SJCRH30 (cell line): ENCODE data around the gene FGF3. TPM values are rescaled to one million over a fixed set of nuclear protein-coding genes. Genes with fewer than 3 reads are reported as not detected.

ENCODE experiments used
- DNase-seq, 2 experiments: peaks; one replicate each; pipeline ENCODE4 v3.0.0-alpha.2; 2015 to 2020
- H3K27ac ChIP-seq: fragments of 250-450 bp; sonication (Bioruptor Pico); 2 replicates; pipeline ENCODE4 v1.5.1; 2020; ENCODE audit warnings: mild to moderate bottlenecking, moderate library complexity
- H3K27me3 ChIP-seq: fragments of 250-450 bp; sonication (Bioruptor Pico); 2 replicates; pipeline ENCODE4 v1.5.1; 2020; ENCODE audit warnings: mild to moderate bottlenecking, moderate library complexity
- H3K36me3 ChIP-seq: fragments of 250-450 bp; sonication (Bioruptor Pico); 2 replicates; pipeline ENCODE4 v1.5.1; 2020; ENCODE audit warnings: mild to moderate bottlenecking, moderate library complexity
- H3K4me1 ChIP-seq: fragments of 250-450 bp; sonication (Bioruptor Pico); 2 replicates; pipeline ENCODE4 v1.5.1; 2020; ENCODE audit warnings: mild to moderate bottlenecking, moderate library complexity
- H3K4me3 ChIP-seq: fragments of 250-450 bp; sonication (Bioruptor Pico); 2 replicates; pipeline ENCODE4 v1.5.1; 2020; ENCODE audit warnings: mild to moderate bottlenecking, moderate library complexity
- H3K9me3 ChIP-seq: fragments of 250-450 bp; sonication (Bioruptor Pico); replicated peaks from 2 replicates; pipeline ENCODE4 v1.5.1; 2020; ENCODE audit warnings: mild to moderate bottlenecking, moderate library complexity
- total RNA-seq: library from RNA; depleted of rRNA; stranded (reverse); fragments of >200 nt; shearing (Covaris generic); gene quantifications from 2 replicates; pipeline ENCODE4 v1.2.3, GENCODE V29; 2014

Gene FGF3
- total RNA-seq, 1 experiment from 2014 or later, result not detected

GRCh38 chr11:69836401-69836800 lies 17.2 kb upstream of the FGF3 start:
- Histone ChIP-seq H3K9me3 (no peaks in the 10 kb centered on the region), H3K4me3 (no peak overlapping the region), H3K36me3 (no peaks in the 10 kb centered on the region), H3K27me3 (no peaks in the 10 kb centered on the region), H3K27ac (no peak overlapping the region), H3K4me1 (no peaks in the 10 kb centered on the region)
- DNase-seq, result no peak

GRCh38 chr11:69834811-69835800 lies 15.9 kb upstream of the FGF3 start:
- no peaks in the 10 kb centered on the region for H3K27me3 ChIP-seq
- H3K27ac ChIP-seq, result no peak overlapping the region
- no peak overlapping the region for H3K4me3 ChIP-seq

GRCh38 chr11:69834251-69834650 lies 15.0 kb upstream of the FGF3 start:
- Histone ChIP-seq H3K36me3 (no peaks in the 10 kb centered on the region), H3K4me3 (no peak overlapping the region), H3K4me1 (no peaks in the 10 kb centered on the region), H3K9me3 (no peaks in the 10 kb centered on the region), H3K27ac (no peak overlapping the region), H3K27me3 (no peaks in the 10 kb centered on the region)
- DNase-seq, result no peak

More at GRCh38 chr11:69834811-69835800, 15.9 kb upstream of the FGF3 start:
- Histone ChIP-seq H3K4me1 (no peaks in the 10 kb centered on the region), H3K36me3 (no peaks in the 10 kb centered on the region), H3K9me3 (no peaks in the 10 kb centered on the region)
- no peak for DNase-seq

- no peaks in the 10 kb centered on the region for H3K9me3 ChIP-seq
- no peaks in the 10 kb centered on the region for H3K27me3 ChIP-seq
- H3K36me3 ChIP-seq, result no peaks in the 10 kb centered on the region
- DNase-seq, result no peak
- no peaks in the 10 kb centered on the region for H3K4me1 ChIP-seq
- no peak overlapping the region for H3K27ac ChIP-seq
- H3K4me3 ChIP-seq, result no peak overlapping the region
Measured at GRCh38 chr11:69832561-69833413, 13.6 kb upstream of the FGF3 start.

GRCh38 chr11:69831985-69832384 lies 12.8 kb upstream of the FGF3 start:
- no peaks in the 10 kb centered on the region for H3K27me3 ChIP-seq
- H3K4me1 ChIP-seq, result no peaks in the 10 kb centered on the region
- no peak overlapping the region for H3K4me3 ChIP-seq
- no peaks in the 10 kb centered on the region for H3K9me3 ChIP-seq
- no peak overlapping the region for H3K27ac ChIP-seq
- no peaks in the 10 kb centered on the region for H3K36me3 ChIP-seq
- DNase-seq, result no peak

- DNase-seq, result no peak
- Histone ChIP-seq H3K27ac (no peak overlapping the region), H3K36me3 (no peaks in the 10 kb centered on the region), H3K9me3 (no peaks in the 10 kb centered on the region), H3K4me1 (no peaks in the 10 kb centered on the region), H3K27me3 (no peaks in the 10 kb centered on the region), H3K4me3 (no peak overlapping the region)
Measured at GRCh38 chr11:69830086-69830485, 10.9 kb upstream of the FGF3 start.

- Histone ChIP-seq H3K27me3 (no peaks in the 10 kb centered on the region), H3K36me3 (no peaks in the 10 kb centered on the region), H3K4me3 (no peak overlapping the region), H3K4me1 (no peaks in the 10 kb centered on the region), H3K9me3 (no peaks in the 10 kb centered on the region), H3K27ac (no peak overlapping the region)
- no peak for DNase-seq
Measured at GRCh38 chr11:69828971-69829344, 9.7 kb upstream of the FGF3 start.

- Histone ChIP-seq H3K4me1 (no peaks in the 10 kb centered on the region), H3K27ac (no peak overlapping the region), H3K36me3 (no peaks in the 10 kb centered on the region), H3K27me3 (no peaks in the 10 kb centered on the region), H3K9me3 (no peaks in the 10 kb centered on the region), H3K4me3 (no peak overlapping the region)
- DNase-seq, result no peak
Measured at GRCh38 chr11:69828276-69828970, 9.2 kb upstream of the FGF3 start.

GRCh38 chr11:69826773-69827172 lies 7.6 kb upstream of the FGF3 start:
- Histone ChIP-seq H3K36me3 (no peaks in the 10 kb centered on the region), H3K27ac (no peak overlapping the region), H3K9me3 (no peaks in the 10 kb centered on the region), H3K27me3 (0 out of 2 replicates have a peak, but pooled peaks cover 9% of the 10 kb centered on the region), H3K4me1 (no peaks in the 10 kb centered on the region), H3K4me3 (no peak overlapping the region)
- DNase-seq, result no peak

- H3K27ac ChIP-seq, result no peak overlapping the region
- H3K4me3 ChIP-seq, result no peak overlapping the region
- no peaks in the 10 kb centered on the region for H3K9me3 ChIP-seq
- H3K4me1 ChIP-seq, result no peaks in the 10 kb centered on the region
- no peaks in the 10 kb centered on the region for H3K36me3 ChIP-seq
- H3K27me3 ChIP-seq, result 0 out of 2 replicates have a peak, but pooled peaks cover 9% of the 10 kb centered on the region
- DNase-seq, result no peak
Measured at GRCh38 chr11:69825941-69826340, 6.7 kb upstream of the FGF3 start.

- Histone ChIP-seq H3K4me1 (no peaks in the 10 kb centered on the region), H3K36me3 (no peaks in the 10 kb centered on the region), H3K27me3 (0 out of 2 replicates have a peak, but pooled peaks cover 9% of the 10 kb centered on the region), H3K4me3 (no peak overlapping the region), H3K27ac (no peak overlapping the region), H3K9me3 (no peaks in the 10 kb centered on the region)
- no peak for DNase-seq
Measured at GRCh38 chr11:69825037-69825834, 6.0 kb upstream of the FGF3 start.

- H3K27me3 ChIP-seq, result 0 out of 2 replicates have a peak, but pooled peaks cover 9% of the 10 kb centered on the region
- H3K27ac ChIP-seq, result no peak overlapping the region
- H3K36me3 ChIP-seq, result no peaks in the 10 kb centered on the region
- H3K4me1 ChIP-seq, result no peaks in the 10 kb centered on the region
- DNase-seq, result no peak
- H3K9me3 ChIP-seq, result no peaks in the 10 kb centered on the region
- H3K4me3 ChIP-seq, result no peak overlapping the region
Measured at GRCh38 chr11:69823641-69824265, 4.5 kb upstream of the FGF3 start.

- Histone ChIP-seq H3K36me3 (no peaks in the 10 kb centered on the region), H3K4me3 (no peak overlapping the region), H3K27me3 (0 out of 2 replicates have a peak, but pooled peaks cover 9% of the 10 kb centered on the region), H3K4me1 (no peaks in the 10 kb centered on the region), H3K27ac (no peak overlapping the region), H3K9me3 (no peaks in the 10 kb centered on the region)
- no peak for DNase-seq
Measured at GRCh38 chr11:69822676-69823494, 3.7 kb upstream of the FGF3 start.
